ENCODE results near the gene PBRM1. TPM values are rescaled to one million over a fixed set of nuclear protein-coding genes. Genes with fewer than 3 reads are reported as not detected.

The PBRM1 gene
- total RNA-seq, 1 donor from 2014 or later: 68.8 TPM

DNA sequence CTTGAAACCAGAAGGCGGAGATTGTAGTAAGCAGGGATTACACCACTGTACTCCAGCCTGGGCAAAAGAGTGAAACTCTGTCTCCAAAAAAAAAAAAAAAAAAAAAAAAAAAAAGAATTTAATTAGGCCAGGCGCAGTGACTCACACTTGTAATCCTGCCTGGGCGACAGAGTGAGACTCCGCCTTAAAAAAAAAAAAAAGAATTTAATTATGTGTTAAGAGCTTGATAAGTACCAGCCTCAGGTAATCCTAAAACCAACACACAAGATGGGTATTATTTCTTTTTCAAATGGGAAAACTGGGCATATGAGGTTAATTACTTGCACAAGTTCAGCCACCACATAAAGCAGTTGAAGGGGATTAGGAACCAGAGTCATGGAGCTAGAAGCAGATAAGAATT lies 49.0 kb downstream of the PBRM1 start:
- intact Hi-C loops (cut with micrococcal nuclease): no loop called here
- no peak for DNase-seq (ENCODE audit: low spot score)
- no peaks in the 10 kb centered on the region for H3K9me3 Mint-ChIP-seq
- H3K27me3 Mint-ChIP-seq (ENCODE audit: insufficient read depth): no peaks in the 10 kb centered on the region
- H3K4me3 Mint-ChIP-seq: no peak overlapping the region
- peaks cover 20% of the 10 kb centered on the region for H3K36me3 Mint-ChIP-seq (ENCODE audit: low read depth)
- no peaks in the 10 kb centered on the region for H3K4me1 Mint-ChIP-seq (ENCODE audit: low read depth)
- no peak overlapping the region for H3K27ac Mint-ChIP-seq

DNA sequence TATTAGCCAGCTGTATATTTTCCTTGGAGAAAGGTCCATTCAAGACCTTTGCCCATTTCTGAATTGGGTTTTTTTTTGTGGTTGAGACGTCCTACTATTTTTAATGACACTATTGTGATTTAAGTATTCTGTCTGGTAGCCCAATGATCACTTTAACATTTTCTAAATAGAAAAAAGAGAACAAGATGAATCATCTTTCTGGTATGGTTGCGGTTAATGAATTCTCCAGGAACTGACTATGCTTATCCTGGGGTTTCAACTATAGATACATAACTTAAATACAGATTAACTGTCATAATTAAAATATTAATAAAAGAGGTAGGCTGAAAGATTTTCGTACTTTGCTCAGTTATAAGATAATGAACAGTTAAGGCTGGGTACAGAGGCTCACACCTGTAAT lies 51.9 kb downstream of the PBRM1 start:
- intact Hi-C loops (cut with micrococcal nuclease): no loop called here
- Mint-ChIP-seq H3K27me3 (ENCODE audit: insufficient read depth) (no peaks in the 10 kb centered on the region), H3K36me3 (ENCODE audit: low read depth) (peaks cover 18% of the 10 kb centered on the region), H3K9me3 (no peaks in the 10 kb centered on the region), H3K4me3 (no peak overlapping the region), H3K27ac (no peak overlapping the region), H3K4me1 (ENCODE audit: low read depth) (no peaks in the 10 kb centered on the region)
- DNase-seq (ENCODE audit: low spot score): no peak

DNA sequence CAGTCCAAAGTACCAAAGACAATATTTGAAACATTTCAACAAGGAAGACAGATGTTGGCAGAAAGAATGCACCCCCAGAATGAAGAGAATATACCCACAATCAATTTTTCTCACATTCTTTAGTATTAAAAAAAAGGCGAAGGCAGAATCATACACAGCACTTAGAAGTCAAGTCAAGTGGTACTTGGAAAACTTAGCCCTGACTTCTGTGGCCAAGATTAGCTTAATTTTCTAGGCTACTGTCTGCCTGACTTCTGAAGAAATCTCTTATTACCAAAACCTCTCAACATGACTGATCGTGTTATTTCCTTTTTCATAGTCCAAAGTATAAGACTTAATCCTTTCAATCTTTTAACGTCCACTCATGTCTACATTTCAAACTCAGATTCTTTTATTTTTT lies 60.7 kb downstream of the PBRM1 start:
- Mint-ChIP-seq H3K27ac (no peak overlapping the region), H3K4me1 (ENCODE audit: low read depth) (peaks cover 23% of the 10 kb centered on the region), H3K27me3 (ENCODE audit: insufficient read depth) (no peaks in the 10 kb centered on the region), H3K9me3 (no peaks in the 10 kb centered on the region), H3K4me3 (no peak overlapping the region), H3K36me3 (ENCODE audit: low read depth) (peaks cover 37% of the 10 kb centered on the region)
- no peak for DNase-seq (ENCODE audit: low spot score)
- intact Hi-C loops (cut with micrococcal nuclease): no loop called here

DNA sequence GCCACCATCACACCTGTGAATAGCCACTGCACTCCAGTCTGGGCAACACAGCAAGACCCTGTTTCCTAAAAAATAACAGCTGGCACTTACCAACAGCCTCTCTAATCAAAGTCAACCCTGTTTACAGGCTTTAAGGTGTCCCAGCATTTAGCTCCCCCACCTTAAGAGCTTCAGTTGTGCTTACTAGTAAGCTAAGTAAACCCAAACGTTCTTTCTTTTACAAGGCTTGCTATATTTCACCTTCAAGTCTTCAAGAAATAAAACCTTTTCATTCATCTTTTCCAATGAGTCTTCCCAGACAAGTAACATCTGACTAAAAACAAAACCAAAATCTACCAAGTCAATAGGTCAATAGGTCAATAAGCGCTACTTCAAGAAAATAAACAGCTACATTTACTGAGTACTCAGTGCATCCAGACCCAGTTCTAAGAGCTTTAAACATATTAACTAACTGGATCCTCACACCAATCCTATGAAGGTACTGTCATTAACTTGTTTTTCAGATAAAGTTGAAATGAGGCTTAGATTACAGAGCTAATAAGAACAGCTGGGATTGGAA lies 62.4 kb downstream of the PBRM1 start:
- Mint-ChIP-seq H3K9me3 (no peaks in the 10 kb centered on the region), H3K4me1 (ENCODE audit: low read depth) (peaks cover 27% of the 10 kb centered on the region), H3K36me3 (ENCODE audit: low read depth) (peaks cover 30% of the 10 kb centered on the region), H3K4me3 (no peak overlapping the region), H3K27me3 (ENCODE audit: insufficient read depth) (no peaks in the 10 kb centered on the region), H3K27ac (no peak overlapping the region)
- DNase-seq (ENCODE audit: low spot score): no peak
- intact Hi-C loops (cut with micrococcal nuclease): no loop called here

DNA sequence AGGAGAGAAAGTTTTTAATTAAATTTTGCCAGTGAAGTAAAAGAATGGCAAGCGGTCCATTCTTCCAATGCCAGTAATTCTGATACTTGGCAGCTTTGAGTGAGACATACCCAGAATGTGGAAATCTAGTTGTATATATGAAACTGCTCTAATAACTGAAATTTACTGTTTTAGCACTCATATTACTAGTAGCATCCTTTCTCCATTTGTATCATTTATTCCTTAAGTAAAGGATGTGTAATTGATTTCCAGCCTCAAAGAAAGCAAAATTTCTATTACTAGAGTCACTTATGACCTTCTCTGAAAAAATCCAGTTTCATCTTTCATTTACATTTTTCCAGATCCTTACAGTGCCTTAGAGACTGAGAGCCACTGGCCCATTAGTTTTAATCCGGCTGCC lies 65.1 kb downstream of the PBRM1 start:
- Mint-ChIP-seq H3K4me1 (ENCODE audit: low read depth) (peaks cover 27% of the 10 kb centered on the region), H3K4me3 (no peak overlapping the region), H3K27me3 (ENCODE audit: insufficient read depth) (no peaks in the 10 kb centered on the region), H3K36me3 (ENCODE audit: low read depth) (peaks cover 36% of the 10 kb centered on the region), H3K27ac (peak overlapping the region; percentile 28), H3K9me3 (no peaks in the 10 kb centered on the region)
- intact Hi-C loops (cut with micrococcal nuclease): no loop called here
- no peak for DNase-seq (ENCODE audit: low spot score)

DNA sequence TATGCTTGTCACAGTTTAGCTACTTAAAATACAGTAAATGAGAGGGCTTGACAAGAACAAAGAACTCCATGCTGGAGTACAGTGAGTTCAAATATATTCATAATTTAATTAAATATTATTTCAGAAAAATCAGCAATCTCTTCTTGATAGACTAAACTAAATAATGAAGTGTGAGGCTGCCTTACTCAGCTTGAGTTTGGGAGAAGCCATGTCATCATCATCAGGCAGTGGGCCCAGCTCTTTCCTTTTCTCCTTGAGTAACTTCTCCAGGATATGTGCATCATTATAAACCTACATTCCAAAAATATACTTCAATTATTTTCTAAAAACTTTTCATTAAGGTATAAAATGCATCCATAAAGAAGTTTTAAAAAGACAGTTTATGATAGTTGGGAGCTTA lies 70.5 kb downstream of the PBRM1 start:
- Mint-ChIP-seq H3K4me1 (ENCODE audit: low read depth) (peaks cover 5% of the 10 kb centered on the region), H3K4me3 (no peak overlapping the region), H3K27ac (no peak overlapping the region), H3K27me3 (ENCODE audit: insufficient read depth) (no peaks in the 10 kb centered on the region), H3K36me3 (ENCODE audit: low read depth) (peaks cover 44% of the 10 kb centered on the region), H3K9me3 (no peaks in the 10 kb centered on the region)
- intact Hi-C loops (cut with micrococcal nuclease): no loop called here
- no peak for DNase-seq (ENCODE audit: low spot score)

DNA sequence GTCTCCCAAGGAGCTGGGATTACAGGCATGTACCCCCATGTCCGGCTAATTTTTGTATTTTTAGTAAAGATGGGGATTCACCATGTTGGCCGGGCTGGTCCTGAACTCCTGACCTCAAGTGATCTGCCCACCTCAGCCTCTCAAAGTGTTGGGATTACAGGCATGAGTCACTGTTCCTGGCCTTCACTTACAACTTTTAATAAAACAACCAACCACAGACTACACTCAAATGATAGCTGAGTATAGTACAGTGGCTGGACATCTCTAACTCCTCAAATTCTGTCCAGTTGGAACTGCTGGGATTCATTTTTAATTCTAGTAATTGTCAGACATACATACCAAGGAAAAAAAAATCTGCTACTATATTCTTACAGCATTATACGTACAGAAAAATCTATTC lies 71.0 kb downstream of the PBRM1 start:
- H3K27ac Mint-ChIP-seq: no peak overlapping the region
- no peak overlapping the region for H3K4me3 Mint-ChIP-seq
- H3K9me3 Mint-ChIP-seq: no peaks in the 10 kb centered on the region
- H3K4me1 Mint-ChIP-seq (ENCODE audit: low read depth): peaks cover under 1% of the 10 kb centered on the region
- no peak for DNase-seq (ENCODE audit: low spot score)
- H3K27me3 Mint-ChIP-seq (ENCODE audit: insufficient read depth): no peaks in the 10 kb centered on the region
- H3K36me3 Mint-ChIP-seq (ENCODE audit: low read depth): peaks cover 41% of the 10 kb centered on the region
- intact Hi-C loops (cut with micrococcal nuclease): no loop called here

DNA sequence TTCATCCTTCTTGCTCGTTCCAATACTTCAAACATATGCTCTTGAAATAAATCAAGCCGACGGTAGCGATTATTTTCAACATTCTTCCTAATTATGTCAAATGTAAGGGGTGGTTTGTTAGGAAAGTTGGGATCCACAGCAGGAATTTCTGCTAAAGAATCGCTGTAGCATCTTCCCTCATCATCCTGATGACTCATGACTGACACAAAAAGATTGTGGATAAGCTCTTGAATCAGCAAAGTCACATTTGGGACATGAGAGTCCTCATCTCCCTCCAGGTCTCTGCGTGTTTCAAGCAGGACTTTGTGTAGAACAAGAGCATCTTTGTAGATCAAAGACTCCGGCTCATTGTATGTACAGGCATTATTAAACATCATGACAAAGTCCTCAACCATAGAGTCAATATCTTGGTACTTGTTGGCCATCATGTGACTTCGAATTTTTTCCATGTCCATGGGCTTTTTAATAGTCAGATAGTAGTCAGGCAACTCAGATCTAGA lies 76.3 kb downstream of the PBRM1 start:
- peaks cover 45% of the 10 kb centered on the region for H3K36me3 Mint-ChIP-seq (ENCODE audit: low read depth)
- H3K27ac Mint-ChIP-seq: no peak overlapping the region
- peaks cover 7% of the 10 kb centered on the region for H3K4me1 Mint-ChIP-seq (ENCODE audit: low read depth)
- DNase-seq (ENCODE audit: low spot score): no peak
- no peaks in the 10 kb centered on the region for H3K27me3 Mint-ChIP-seq (ENCODE audit: insufficient read depth)
- intact Hi-C loops (cut with micrococcal nuclease): no loop called here
- no peak overlapping the region for H3K4me3 Mint-ChIP-seq
- no peaks in the 10 kb centered on the region for H3K9me3 Mint-ChIP-seq

DNA sequence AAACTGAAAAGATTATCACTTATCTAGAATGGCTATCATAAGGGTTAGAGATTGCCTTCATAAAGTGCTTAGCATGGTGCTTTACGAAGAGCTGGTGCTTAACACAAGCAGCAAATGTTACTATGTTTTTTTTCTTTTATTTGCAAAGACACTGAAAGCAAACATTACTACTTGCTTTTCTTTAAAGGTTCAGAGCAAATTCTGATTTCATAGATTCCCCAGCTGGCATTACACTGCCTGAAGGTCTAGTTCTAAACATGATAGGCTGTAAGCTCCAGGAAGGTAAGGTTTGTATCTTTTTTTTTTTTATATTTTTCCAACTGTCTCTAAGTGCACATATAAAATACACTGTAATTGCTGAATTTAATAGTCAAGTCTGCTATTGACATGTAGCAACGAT lies 77.4 kb downstream of the PBRM1 start:
- intact Hi-C loops (cut with micrococcal nuclease): no loop called here
- H3K4me3 Mint-ChIP-seq: no peak overlapping the region
- H3K27ac Mint-ChIP-seq: no peak overlapping the region
- peaks cover 7% of the 10 kb centered on the region for H3K4me1 Mint-ChIP-seq (ENCODE audit: low read depth)
- no peak for DNase-seq (ENCODE audit: low spot score)
- peaks cover 2% of the 10 kb centered on the region for H3K9me3 Mint-ChIP-seq
- no peaks in the 10 kb centered on the region for H3K27me3 Mint-ChIP-seq (ENCODE audit: insufficient read depth)
- H3K36me3 Mint-ChIP-seq (ENCODE audit: low read depth): peaks cover 54% of the 10 kb centered on the region

DNA sequence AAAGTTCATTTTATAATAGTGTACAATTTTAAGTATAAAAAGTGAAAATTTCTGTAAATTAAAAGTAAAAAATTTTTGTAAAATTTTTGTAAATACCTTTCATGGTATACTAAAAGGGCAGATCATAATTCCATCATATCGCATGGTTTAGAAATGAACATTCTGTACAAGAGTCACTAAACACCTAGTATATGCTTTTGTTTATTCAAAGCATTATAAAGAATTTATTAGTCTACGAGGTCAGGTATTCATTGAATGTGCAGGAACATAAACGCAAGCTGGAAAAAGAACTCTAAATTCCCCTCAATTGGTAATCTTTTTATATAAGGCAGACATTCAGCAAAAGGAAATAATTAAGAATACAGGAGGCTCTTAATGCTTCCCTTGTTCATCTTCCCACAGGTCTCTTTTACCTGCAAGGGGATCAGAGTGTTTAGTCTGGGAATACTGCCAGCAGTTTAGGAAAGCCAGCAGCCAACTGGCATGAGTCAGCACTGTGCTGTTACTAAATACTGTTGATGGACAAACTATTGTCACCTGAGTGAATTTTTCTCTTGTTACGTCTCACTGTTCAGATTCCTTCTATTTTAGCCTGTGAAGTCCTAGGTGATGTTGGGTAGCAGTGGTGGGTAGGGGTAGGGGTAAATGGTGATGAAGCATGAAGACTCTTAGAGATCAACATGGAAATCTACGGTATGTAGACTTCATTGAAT lies 79.2 kb downstream of the PBRM1 start:
- peaks cover 7% of the 10 kb centered on the region for H3K4me1 Mint-ChIP-seq (ENCODE audit: low read depth)

DNA sequence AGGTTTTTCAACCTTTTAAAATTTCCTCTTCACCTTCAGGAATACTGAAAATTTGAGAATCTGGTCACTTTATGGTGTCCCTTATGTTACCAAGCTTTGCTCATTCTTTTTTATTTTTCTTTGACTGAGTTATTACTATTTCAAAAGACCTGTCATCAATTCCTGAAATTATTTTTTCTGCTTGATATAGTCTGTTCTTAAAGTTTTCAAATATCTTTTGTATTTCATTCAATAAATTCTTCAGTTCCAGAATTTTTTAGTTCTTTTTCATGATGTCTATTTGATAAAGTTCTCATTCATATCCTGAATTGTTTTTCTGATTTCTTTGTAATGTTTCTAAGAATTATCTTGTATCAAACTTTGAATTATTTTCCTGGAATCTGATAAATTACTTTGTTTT lies 85.5 kb downstream of the PBRM1 start:
- no peaks in the 10 kb centered on the region for H3K4me1 Mint-ChIP-seq (ENCODE audit: low read depth)
- no peaks in the 10 kb centered on the region for H3K27me3 Mint-ChIP-seq (ENCODE audit: insufficient read depth)
- no peak for DNase-seq (ENCODE audit: low spot score)
- H3K36me3 Mint-ChIP-seq (ENCODE audit: low read depth): peaks cover 75% of the 10 kb centered on the region
- intact Hi-C loops (cut with micrococcal nuclease): no loop called here
- no peak overlapping the region for H3K27ac Mint-ChIP-seq
- peaks cover 28% of the 10 kb centered on the region for H3K9me3 Mint-ChIP-seq
- H3K4me3 Mint-ChIP-seq: no peak overlapping the region

More for the DNA sequence above, 79.2 kb downstream of the PBRM1 start:
- H3K27ac Mint-ChIP-seq: no peak overlapping the region
- H3K27me3 Mint-ChIP-seq (ENCODE audit: insufficient read depth): no peaks in the 10 kb centered on the region
- H3K9me3 Mint-ChIP-seq: peaks cover 15% of the 10 kb centered on the region
- peaks cover 63% of the 10 kb centered on the region for H3K36me3 Mint-ChIP-seq (ENCODE audit: low read depth)
- H3K4me3 Mint-ChIP-seq: no peak overlapping the region
- intact Hi-C loops (cut with micrococcal nuclease): no loop called here
- DNase-seq (ENCODE audit: low spot score): no peak

DNA sequence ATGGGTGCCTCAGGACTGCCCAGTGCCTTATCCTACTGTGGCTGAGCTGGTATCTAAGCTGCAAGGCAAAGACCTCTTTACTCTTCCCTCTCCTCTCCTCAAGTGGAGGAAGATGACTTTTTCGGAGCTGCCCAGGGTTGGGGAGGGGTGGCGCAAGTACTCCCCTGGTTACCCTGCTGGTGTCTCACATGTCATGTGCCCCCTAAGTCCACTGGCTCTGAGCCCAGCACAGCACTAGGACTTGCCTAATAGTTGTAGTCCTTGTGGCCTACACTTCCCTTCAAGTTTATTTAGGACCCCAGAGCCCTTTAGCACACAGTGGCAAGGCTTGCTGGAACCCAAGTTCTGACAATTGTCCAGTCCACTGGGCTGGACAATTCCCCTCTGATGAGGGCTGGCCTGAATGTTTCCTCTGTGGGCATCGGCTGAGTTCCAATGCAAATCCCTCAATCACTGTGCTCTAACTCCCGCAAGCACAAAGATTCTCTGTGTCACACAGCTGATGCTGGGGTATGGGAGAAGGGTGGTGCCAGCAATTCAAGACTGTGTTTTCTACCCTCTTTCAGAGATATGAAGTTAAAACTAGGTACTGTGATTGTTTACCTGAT lies 89.0 kb downstream of the PBRM1 start:
- H3K36me3 Mint-ChIP-seq (ENCODE audit: low read depth): peaks cover 63% of the 10 kb centered on the region
- DNase-seq (ENCODE audit: low spot score): no peak
- intact Hi-C loops (cut with micrococcal nuclease): no loop called here
- no peak overlapping the region for H3K4me3 Mint-ChIP-seq
- no peak overlapping the region for H3K27ac Mint-ChIP-seq
- H3K4me1 Mint-ChIP-seq (ENCODE audit: low read depth): no peaks in the 10 kb centered on the region
- no peaks in the 10 kb centered on the region for H3K27me3 Mint-ChIP-seq (ENCODE audit: insufficient read depth)
- H3K9me3 Mint-ChIP-seq: peaks cover 13% of the 10 kb centered on the region

DNA sequence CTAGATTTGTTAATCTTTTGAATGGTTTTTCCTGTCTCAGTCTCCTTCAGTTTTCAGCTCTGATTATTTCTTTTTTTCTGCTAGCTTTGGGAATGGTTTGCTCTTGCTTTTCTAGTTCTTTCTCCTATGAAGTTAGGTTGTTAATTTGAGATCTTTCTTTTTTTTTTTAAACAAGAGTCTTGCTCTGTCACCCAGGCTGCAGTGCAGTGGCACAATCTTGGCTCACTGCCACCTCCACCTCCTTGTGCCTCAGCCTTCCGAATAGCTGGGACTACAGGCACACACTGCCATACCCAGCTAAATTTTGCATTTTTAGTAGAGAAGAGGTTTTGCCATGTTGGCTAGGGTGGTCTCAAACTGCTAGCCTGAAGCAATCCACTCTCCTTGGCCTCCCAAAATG lies 92.6 kb downstream of the PBRM1 start:
- H3K27me3 Mint-ChIP-seq (ENCODE audit: insufficient read depth): no peaks in the 10 kb centered on the region

More for the DNA sequence above, 92.6 kb downstream of the PBRM1 start:
- Mint-ChIP-seq H3K27ac (no peak overlapping the region), H3K4me1 (ENCODE audit: low read depth) (no peaks in the 10 kb centered on the region), H3K9me3 (no peaks in the 10 kb centered on the region), H3K36me3 (ENCODE audit: low read depth) (peaks cover 39% of the 10 kb centered on the region), H3K4me3 (no peak overlapping the region)
- intact Hi-C loops (cut with micrococcal nuclease): no loop called here
- DNase-seq (ENCODE audit: low spot score): no peak

All from activated T-helper 1 cell treated with anti-CD3 and anti-CD28 coated beads, Interleukin-12 subunit alpha, Interleukin-12 subunit beta, Interleukin-2, Interleukin-4 antibody, amounts not matched to agents 30 ng/mL and 10 ng/mL and 1 ng/mL, durations not matched to agents 14 hours and 24 hours and 36 hours (primary cell).